GM10266 (cell line): ENCODE results near the gene PLXNA2.

Source experiments
- DNase-seq: peaks from one replicate; pipeline ENCODE4 v3.0.0; 2012; ENCODE audit errors: extremely low spot score
- TF ChIP-seq, protein P1 (sequence below): IDR thresholded peaks from 2 replicates; pipeline ENCODE4 v1.5.1; 2012; ENCODE audit warnings: mild to moderate bottlenecking, low read depth; ENCODE audit not compliant: control insufficient read depth, insufficient read depth; ENCODE audit errors: missing control alignments

The PLXNA2 gene

DNA sequence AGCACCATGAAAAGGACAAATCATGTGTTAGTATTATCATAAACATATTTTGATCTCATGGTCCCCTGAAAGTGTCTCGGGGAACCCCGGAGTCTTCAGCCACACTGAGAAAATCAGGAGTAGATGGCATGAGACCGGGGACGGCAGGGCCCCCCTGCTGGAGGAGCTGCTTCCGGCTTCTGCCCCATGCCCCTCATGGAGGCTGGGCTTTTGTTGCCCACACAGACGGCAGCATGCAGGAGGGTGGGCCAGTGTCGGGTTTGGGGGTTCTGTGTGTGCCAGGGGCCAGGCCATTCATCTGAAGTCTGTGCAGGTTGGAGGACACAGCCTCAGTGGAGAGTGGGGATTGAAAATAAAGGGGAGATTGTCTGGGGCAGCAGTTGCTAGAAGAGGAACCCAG is 258.2 kb downstream of the PLXNA2 start:
- no peak for DNase-seq
- TF ChIP-seq, protein P1, sequence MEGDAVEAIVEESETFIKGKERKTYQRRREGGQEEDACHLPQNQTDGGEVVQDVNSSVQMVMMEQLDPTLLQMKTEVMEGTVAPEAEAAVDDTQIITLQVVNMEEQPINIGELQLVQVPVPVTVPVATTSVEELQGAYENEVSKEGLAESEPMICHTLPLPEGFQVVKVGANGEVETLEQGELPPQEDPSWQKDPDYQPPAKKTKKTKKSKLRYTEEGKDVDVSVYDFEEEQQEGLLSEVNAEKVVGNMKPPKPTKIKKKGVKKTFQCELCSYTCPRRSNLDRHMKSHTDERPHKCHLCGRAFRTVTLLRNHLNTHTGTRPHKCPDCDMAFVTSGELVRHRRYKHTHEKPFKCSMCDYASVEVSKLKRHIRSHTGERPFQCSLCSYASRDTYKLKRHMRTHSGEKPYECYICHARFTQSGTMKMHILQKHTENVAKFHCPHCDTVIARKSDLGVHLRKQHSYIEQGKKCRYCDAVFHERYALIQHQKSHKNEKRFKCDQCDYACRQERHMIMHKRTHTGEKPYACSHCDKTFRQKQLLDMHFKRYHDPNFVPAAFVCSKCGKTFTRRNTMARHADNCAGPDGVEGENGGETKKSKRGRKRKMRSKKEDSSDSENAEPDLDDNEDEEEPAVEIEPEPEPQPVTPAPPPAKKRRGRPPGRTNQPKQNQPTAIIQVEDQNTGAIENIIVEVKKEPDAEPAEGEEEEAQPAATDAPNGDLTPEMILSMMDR, result no peak

GRCh38 chr1:207984831-207985572 is 259.2 kb downstream of the PLXNA2 start:
- DNase-seq, result no peak
- TF ChIP-seq, protein P1, result no peak

- TF ChIP-seq, protein P1, result no peak
- DNase-seq, result no peak
Observed at GRCh38 chr1:207983044-207983635, 261.0 kb downstream of the PLXNA2 start.

- peak; percentile 44 for DNase-seq
- TF ChIP-seq, protein P1, result peak; percentile 59
Observed at GRCh38 chr1:207981976-207982375, 262.2 kb downstream of the PLXNA2 start.

DNA sequence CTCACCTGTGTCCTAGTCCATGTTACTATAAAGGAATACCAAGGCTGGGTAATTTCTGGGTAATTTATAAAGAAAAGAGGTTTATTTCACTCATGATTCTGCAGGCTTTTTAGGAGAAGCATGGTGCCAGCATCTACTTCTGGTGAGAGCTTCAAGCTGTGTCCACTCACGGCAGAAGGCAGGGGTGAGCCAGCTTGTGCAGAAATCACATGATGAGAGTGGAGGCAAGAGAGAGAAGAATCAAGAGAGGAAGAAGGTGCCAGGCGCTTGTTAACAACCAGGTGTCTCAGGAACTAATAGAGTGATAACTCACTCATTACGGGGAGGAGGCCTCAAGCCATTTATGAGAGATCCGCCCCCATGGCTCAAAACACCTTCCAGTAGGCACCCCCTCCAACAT is 265.7 kb downstream of the PLXNA2 start:
- no peak for DNase-seq
- TF ChIP-seq, protein P1, result no peak

- DNase-seq, result no peak
- TF ChIP-seq, protein P1, result no peak
Observed at GRCh38 chr1:207977876-207978275, 266.3 kb downstream of the PLXNA2 start.

DNA sequence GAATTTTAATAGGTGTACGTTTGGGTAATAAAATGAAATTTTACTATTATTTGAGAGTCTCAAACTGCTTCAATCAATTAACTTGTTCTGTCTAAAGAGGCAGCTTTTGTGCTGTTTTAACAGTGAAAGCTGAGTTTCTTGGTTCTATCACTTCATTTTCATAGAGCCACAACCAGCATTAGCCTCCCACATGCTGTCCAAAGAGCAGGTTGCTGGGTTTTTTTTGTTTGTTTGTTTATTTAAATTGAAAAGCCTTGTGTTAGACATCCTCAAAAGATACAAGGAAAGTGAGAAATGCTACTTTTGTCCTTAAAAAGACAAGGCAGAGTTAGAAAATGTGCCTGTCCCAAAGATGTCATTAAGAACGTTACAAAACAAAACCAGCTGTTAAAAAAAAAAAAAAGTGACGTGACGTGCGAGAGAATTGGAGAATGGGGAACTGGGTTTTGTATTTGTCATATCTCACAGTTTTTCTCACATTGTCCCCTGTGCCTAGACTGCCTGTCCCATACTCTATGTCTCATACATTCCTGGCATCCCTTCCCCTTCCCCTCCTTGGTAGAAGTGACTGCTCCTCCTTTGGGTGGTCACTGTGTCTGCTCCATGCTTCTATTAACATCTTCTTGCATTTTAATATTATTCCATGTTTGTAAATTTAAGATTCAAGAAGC is 270.2 kb downstream of the PLXNA2 start:
- TF ChIP-seq, protein P1, result no peak
- no peak for DNase-seq
